ENCODE measurements around the gene MED15.

MED15 gene

DNA sequence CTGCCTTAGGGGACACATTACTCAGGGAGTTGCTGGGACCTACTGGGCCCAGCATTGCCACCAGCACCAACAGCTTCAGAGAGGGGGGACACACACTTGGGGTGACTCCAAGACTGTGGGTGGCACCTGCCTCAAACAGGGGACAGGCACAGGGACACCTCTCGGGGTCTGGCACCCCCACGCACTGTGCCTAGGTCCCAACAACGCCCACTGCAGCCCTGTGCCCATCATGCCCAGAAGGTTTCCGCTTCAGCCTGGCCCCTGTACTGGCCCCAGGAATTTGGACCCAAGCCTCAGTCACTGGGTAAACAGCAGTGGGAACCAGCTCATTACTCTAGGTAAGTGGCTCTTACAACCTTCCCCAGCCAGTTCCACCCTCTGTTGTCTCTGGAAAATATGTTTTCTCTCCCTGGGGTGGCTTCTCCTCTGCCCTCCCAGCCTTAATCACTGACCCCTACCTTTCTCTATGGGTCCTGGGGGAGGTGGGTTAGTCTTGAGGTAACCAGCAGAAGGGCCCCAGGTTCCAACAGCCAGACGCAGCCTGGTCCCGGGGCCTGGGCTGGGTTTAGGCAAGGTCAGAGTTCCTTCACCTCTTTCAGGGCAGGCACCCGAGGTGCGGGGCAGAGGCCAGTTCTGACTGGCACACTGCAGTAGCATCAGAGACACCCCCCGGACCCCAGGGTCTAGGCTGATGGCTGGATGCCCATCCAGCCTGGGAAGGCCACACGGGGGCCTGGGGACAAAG, 123.6 kb downstream of the MED15 start:
- Histone ChIP-seq H3K27me3 (ENCODE audit: low read depth, low read length) (no peaks in the 10 kb centered on the region), H3K27ac (ENCODE audit: low read length) (no peak overlapping the region), H3K36me3 (ENCODE audit: control insufficient read depth in 1 of 2, insufficient read depth in 2 of 2, low read length in 2 of 2) (no peaks in the 10 kb centered on the region), H3K9me3 (ENCODE audit: control insufficient read depth in 1 of 2, low read length in 2 of 2) (no peaks in the 10 kb centered on the region), H3K4me1 (ENCODE audit: control insufficient read depth in 1 of 2, insufficient read depth in 2 of 2, low read length in 2 of 2) (no peaks in the 10 kb centered on the region), H3K4me3 (ENCODE audit: low read depth in 1 of 2, low read length in 2 of 2) (no peak overlapping the region)

DNA sequence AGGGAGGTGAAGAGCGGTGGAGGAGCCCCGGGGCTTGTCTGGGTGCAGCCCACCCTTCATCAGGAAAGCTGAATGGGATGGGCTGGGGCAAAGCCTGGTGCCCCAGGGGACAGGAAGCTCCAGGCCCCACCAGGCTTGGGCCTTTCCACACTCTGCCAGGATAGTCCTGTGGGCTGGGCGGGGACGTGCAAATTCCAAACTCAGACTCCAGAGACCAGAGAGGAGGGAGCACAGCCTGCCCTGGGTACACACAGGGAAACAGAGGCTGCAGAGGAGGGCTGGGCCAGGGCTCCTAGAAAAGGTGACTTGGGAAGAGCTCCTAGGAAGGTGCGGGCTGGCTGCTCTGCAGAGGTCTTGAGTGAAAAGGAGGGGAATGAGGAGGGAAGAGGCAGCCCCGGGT, 124.7 kb downstream of the MED15 start:
- Histone ChIP-seq H3K36me3 (ENCODE audit: control insufficient read depth in 1 of 2, insufficient read depth in 2 of 2, low read length in 2 of 2) (no peaks in the 10 kb centered on the region), H3K9me3 (ENCODE audit: control insufficient read depth in 1 of 2, low read length in 2 of 2) (no peaks in the 10 kb centered on the region), H3K4me3 (ENCODE audit: low read depth in 1 of 2, low read length in 2 of 2) (no peak overlapping the region)

GRCh38 chr22:20632518-20632917, 125.1 kb downstream of the MED15 start:
- Histone ChIP-seq H3K4me1 (ENCODE audit: control insufficient read depth in 1 of 2, insufficient read depth in 2 of 2, low read length in 2 of 2) (no peaks in the 10 kb centered on the region), H3K36me3 (ENCODE audit: control insufficient read depth in 1 of 2, insufficient read depth in 2 of 2, low read length in 2 of 2) (no peaks in the 10 kb centered on the region), H3K27me3 (ENCODE audit: low read depth, low read length) (no peaks in the 10 kb centered on the region), H3K27ac (ENCODE audit: low read length) (no peak overlapping the region), H3K9me3 (ENCODE audit: control insufficient read depth in 1 of 2, low read length in 2 of 2) (no peaks in the 10 kb centered on the region), H3K4me3 (ENCODE audit: low read depth in 1 of 2, low read length in 2 of 2) (no peak overlapping the region)

More for the DNA sequence above, 124.7 kb downstream of the MED15 start:
- Histone ChIP-seq H3K27ac (ENCODE audit: low read length) (no peak overlapping the region), H3K27me3 (ENCODE audit: low read depth, low read length) (no peaks in the 10 kb centered on the region), H3K4me1 (ENCODE audit: control insufficient read depth in 1 of 2, insufficient read depth in 2 of 2, low read length in 2 of 2) (no peaks in the 10 kb centered on the region)

- Histone ChIP-seq H3K36me3 (ENCODE audit: control insufficient read depth in 1 of 2, insufficient read depth in 2 of 2, low read length in 2 of 2) (no peaks in the 10 kb centered on the region), H3K4me1 (ENCODE audit: control insufficient read depth in 1 of 2, insufficient read depth in 2 of 2, low read length in 2 of 2) (no peaks in the 10 kb centered on the region), H3K9me3 (ENCODE audit: control insufficient read depth in 1 of 2, low read length in 2 of 2) (peaks cover 1 to 3% of the 10 kb centered on the region in 2 donors), H3K4me3 (ENCODE audit: low read depth in 1 of 2, low read length in 2 of 2) (no peak overlapping the region), H3K27me3 (ENCODE audit: low read depth, low read length) (no peaks in the 10 kb centered on the region), H3K27ac (ENCODE audit: low read length) (no peak overlapping the region)
These were observed 127.3 kb downstream of the MED15 start for GRCh38 chr22:20634560-20635226.

DNA sequence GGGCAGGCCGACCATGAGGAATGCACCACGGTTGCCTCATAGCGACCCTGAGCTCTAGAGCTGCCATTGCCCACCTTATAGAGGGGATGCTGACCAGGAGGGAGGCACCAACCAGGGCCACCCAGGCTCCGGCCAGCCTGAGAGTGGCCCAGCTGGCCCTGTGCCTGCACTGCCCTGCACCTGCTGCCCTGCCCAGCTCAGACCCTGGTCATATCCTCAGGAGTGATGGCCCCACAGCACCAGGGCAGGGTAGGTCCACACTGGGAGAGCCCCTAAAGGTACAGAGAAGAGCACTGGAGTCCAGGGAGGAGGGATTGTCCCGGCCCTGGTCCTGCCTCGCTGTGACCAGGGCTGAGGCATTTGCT, 127.8 kb downstream of the MED15 start:
- Histone ChIP-seq H3K4me1 (ENCODE audit: control insufficient read depth in 1 of 2, insufficient read depth in 2 of 2, low read length in 2 of 2) (no peaks in the 10 kb centered on the region), H3K4me3 (ENCODE audit: low read depth in 1 of 2, low read length in 2 of 2) (no peak overlapping the region), H3K27ac (ENCODE audit: low read length) (no peak overlapping the region), H3K27me3 (ENCODE audit: low read depth, low read length) (no peaks in the 10 kb centered on the region), H3K36me3 (ENCODE audit: control insufficient read depth in 1 of 2, insufficient read depth in 2 of 2, low read length in 2 of 2) (no peaks in the 10 kb centered on the region), H3K9me3 (ENCODE audit: control insufficient read depth in 1 of 2, low read length in 2 of 2) (peaks cover 4 to 6% of the 10 kb centered on the region in 2 donors)

- Histone ChIP-seq H3K27me3 (ENCODE audit: low read depth, low read length) (no peaks in the 10 kb centered on the region), H3K4me1 (ENCODE audit: control insufficient read depth in 1 of 2, insufficient read depth in 2 of 2, low read length in 2 of 2) (no peaks in the 10 kb centered on the region), H3K4me3 (ENCODE audit: low read depth in 1 of 2, low read length in 2 of 2) (no peak overlapping the region), H3K27ac (ENCODE audit: low read length) (no peak overlapping the region), H3K9me3 (ENCODE audit: control insufficient read depth in 1 of 2, low read length in 2 of 2) (peaks cover 4 to 6% of the 10 kb centered on the region in 2 donors), H3K36me3 (ENCODE audit: control insufficient read depth in 1 of 2, insufficient read depth in 2 of 2, low read length in 2 of 2) (no peaks in the 10 kb centered on the region)
These were observed 128.8 kb downstream of the MED15 start for GRCh38 chr22:20636075-20636812.

DNA sequence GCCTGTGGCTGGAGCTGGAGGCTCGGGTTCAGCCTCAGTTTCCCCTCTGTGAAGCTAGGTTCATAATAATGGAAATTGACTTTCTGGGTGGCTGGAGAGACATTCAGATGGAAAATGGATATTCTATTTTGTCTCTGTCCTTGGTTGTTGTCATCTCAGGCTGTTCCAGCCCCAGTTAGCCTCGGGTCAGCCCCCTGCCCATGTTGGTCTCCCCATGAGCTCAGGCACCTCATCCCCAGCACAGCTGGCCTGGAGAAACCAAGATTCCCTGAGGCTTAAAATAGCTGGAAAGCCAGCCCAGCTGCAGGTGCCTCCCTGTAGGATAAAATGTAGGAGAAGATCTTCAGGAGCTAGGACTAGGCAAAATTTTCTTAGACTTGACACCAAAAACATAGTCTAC, 129.5 kb downstream of the MED15 start:
- no peaks in the 10 kb centered on the region for H3K27me3 ChIP-seq (ENCODE audit: low read depth, low read length)
- no peaks in the 10 kb centered on the region for H3K36me3 ChIP-seq (ENCODE audit: control insufficient read depth in 1 of 2, insufficient read depth in 2 of 2, low read length in 2 of 2)
- H3K9me3 ChIP-seq (ENCODE audit: control insufficient read depth in 1 of 2, low read length in 2 of 2), result peaks cover 4 to 6% of the 10 kb centered on the region in 2 donors
- no peak overlapping the region for H3K27ac ChIP-seq (ENCODE audit: low read length)
- no peaks in the 10 kb centered on the region for H3K4me1 ChIP-seq (ENCODE audit: control insufficient read depth in 1 of 2, insufficient read depth in 2 of 2, low read length in 2 of 2)
- H3K4me3 ChIP-seq (ENCODE audit: low read depth in 1 of 2, low read length in 2 of 2), result no peak overlapping the region
